Hematopoietic multipotent progenitor cell treated with erythropoietin and hydrocortisone succinate and interleukin-3 and kit ligand, for 6 days (in vitro differentiated cells): Measurements from ENCODE around the gene HYAL3.
"Not testable (repeated sequence)": the region's sequence is repeated elsewhere in the genome, so short reads cannot be mapped to it uniquely, and the experiment has no call there.

ENCODE experiments used
- DNase-seq: peaks from one replicate; pipeline ENCODE4 v3.0.0-alpha.2; 2015

The HYAL3 gene

GRCh38 chr3:50268703-50269451, 30.3 kb downstream of the HYAL3 start, which contains the start of gene SEMA3B:
Gene SEMA3B (plus strand): TSS chr3:50269147. CDS start chr3:50269241, 94 bp downstream.
- DNase-seq, result peak; percentile 42

GRCh38 chr3:50268276-50268675, 30.9 kb downstream of the HYAL3 start:
- no peak for DNase-seq

- no peak for DNase-seq
These were observed 31.8 kb downstream of the HYAL3 start for GRCh38 chr3:50267280-50267913.

GRCh38 chr3:50266836-50267235, 32.4 kb downstream of the HYAL3 start:
- no peak for DNase-seq

- DNase-seq, result no peak
These were observed 33.2 kb downstream of the HYAL3 start for GRCh38 chr3:50266017-50266416.

GRCh38 chr3:50265571-50265970, 33.6 kb downstream of the HYAL3 start:
- no peak for DNase-seq

GRCh38 chr3:50264964-50265485, 34.2 kb downstream of the HYAL3 start:
- no peak for DNase-seq

- DNase-seq, result no peak
These were observed 34.7 kb downstream of the HYAL3 start for GRCh38 chr3:50264383-50264963.

- no peak for DNase-seq
These were observed 35.5 kb downstream of the HYAL3 start for GRCh38 chr3:50263478-50264382.

GRCh38 chr3:50262778-50263177, 36.4 kb downstream of the HYAL3 start:
- DNase-seq, result no peak

- not testable (repeated sequence) for DNase-seq
These were observed 37.0 kb downstream of the HYAL3 start for GRCh38 chr3:50262200-50262599.

- no peak for DNase-seq
These were observed 37.7 kb downstream of the HYAL3 start for GRCh38 chr3:50261505-50261904.

GRCh38 chr3:50260942-50261441, 38.2 kb downstream of the HYAL3 start:
- DNase-seq, result no peak

GRCh38 chr3:50260027-50260941, 38.9 kb downstream of the HYAL3 start:
- DNase-seq, result peak; percentile 87

- no peak for DNase-seq
These were observed 39.7 kb downstream of the HYAL3 start for GRCh38 chr3:50259432-50260026.

- no peak for DNase-seq
These were observed 40.2 kb downstream of the HYAL3 start for GRCh38 chr3:50258979-50259378.

- no peak for DNase-seq
These were observed 41.0 kb downstream of the HYAL3 start for GRCh38 chr3:50258029-50258680.

- peak; percentile 67 for DNase-seq
These were observed 42.0 kb downstream of the HYAL3 start for GRCh38 chr3:50256978-50257890.

- DNase-seq, result no peak
These were observed 44.0 kb downstream of the HYAL3 start for GRCh38 chr3:50255251-50255615.
